Hepatocyte (in vitro differentiated cells): Measurements from ENCODE around the gene PYM1. TPM values are rescaled to one million over a fixed set of nuclear protein-coding genes. Genes with fewer than 3 reads are reported as not detected.
A peak's percentile ranks its signal among the peaks of the same experiment; 100 is the strongest.

Source experiments
- DNase-seq: peaks from one replicate; pipeline ENCODE4 v3.0.0-alpha.2; 2016; ENCODE audit warnings: low spot score
- H2AFZ ChIP-seq: fragments of 200-600 bp; sonication (generic); 2 replicates; pipeline ENCODE4 v1.6.0; 2016; ENCODE audit warnings: antibody characterized with exemption, mild to moderate bottlenecking
- H3K27ac ChIP-seq: fragments of 200-600 bp; sonication (generic); 2 replicates; pipeline ENCODE4 v1.5.1; 2016; ENCODE audit warnings: mild to moderate bottlenecking
- H3K27me3 ChIP-seq: fragments of 200-600 bp; sonication (generic); 2 replicates; pipeline ENCODE4 v1.6.1; 2016
- H3K36me3 ChIP-seq: fragments of 200-600 bp; sonication (generic); replicated peaks from 2 replicates; pipeline ENCODE4 v1.5.1; 2016; ENCODE audit warnings: low read depth; ENCODE audit not compliant: insufficient read depth
- H3K4me1 ChIP-seq: fragments of 200-600 bp; sonication (generic); 2 replicates; pipeline ENCODE4 v1.5.1; 2016; ENCODE audit warnings: mild to moderate bottlenecking, moderate library complexity; ENCODE audit not compliant: insufficient read depth
- H3K4me2 ChIP-seq: fragments of 200-600 bp; sonication (generic); 2 replicates; pipeline ENCODE4 v1.6.0; 2016
- H3K4me3 ChIP-seq: fragments of 200-600 bp; sonication (generic); 2 replicates; pipeline ENCODE4 v1.5.1; 2016; ENCODE audit warnings: mild to moderate bottlenecking
- H3K79me2 ChIP-seq: fragments of 200-600 bp; sonication (generic); 2 replicates; pipeline ENCODE4 v1.6.0; 2017; ENCODE audit warnings: mild to moderate bottlenecking
- H3K9me2 ChIP-seq: fragments of 200-600 bp; sonication (generic); replicated peaks from 2 replicates; pipeline ENCODE4 v1.6.0; 2017; ENCODE audit warnings: mild to moderate bottlenecking; ENCODE audit not compliant: insufficient read depth
- H3K9me3 ChIP-seq: fragments of 200-600 bp; sonication (generic); 2 replicates; pipeline ENCODE4 v1.5.1; 2016; ENCODE audit warnings: low read depth, mild to moderate bottlenecking
- H4K20me1 ChIP-seq: fragments of 200-600 bp; sonication (generic); 2 replicates; pipeline ENCODE4 v1.6.0; 2016; ENCODE audit warnings: mild to moderate bottlenecking; ENCODE audit not compliant: insufficient read depth, poor library complexity, severe bottlenecking
- EZH2 ChIP-seq: fragments of 200-600 bp; sonication (generic); IDR thresholded peaks from 2 replicates; pipeline ENCODE4 v1.6.1; 2016; ENCODE audit warnings: antibody characterized with exemption, mild to moderate bottlenecking, borderline replicate concordance
- EZH2phosphoT487 ChIP-seq: fragments of 200-600 bp; sonication (generic); IDR thresholded peaks from one replicate; pipeline ENCODE4 v1.6.1; 2018; ENCODE audit warnings: antibody characterized with exemption, mild to moderate bottlenecking, low read depth, moderate library complexity; ENCODE audit not compliant: unreplicated experiment, severe bottlenecking
- WGBS: methylation state at CpG from one replicate; pipeline ENCODE4 v1.1.6; 2016; ENCODE audit warnings: low lambda C conversion rate; ENCODE audit errors: missing lambda C conversion rate; 5-methylcytosine and 5-hydroxymethylcytosine counted together
- polyA plus RNA-seq: library from polyadenylated mRNA; unstranded; fragments of >200 nt; fragmentation: Nextera tagmentation; extraction: Ambion mirVana; gene quantifications from 2 replicates; pipeline ENCODE4 v1.2.1, GENCODE V29; 2016
- total RNA-seq: library from RNA; depleted of rRNA; stranded (reverse); fragments of >200 nt; gene quantifications from 2 replicates; pipeline ENCODE4 v1.2.3, GENCODE V29; 2014
- TF ChIP-seq, protein P1 (sequence below): fragments of 200-600 bp; sonication (generic); IDR thresholded peaks from 2 replicates; pipeline ENCODE4 v1.5.1; 2016; ENCODE audit warnings: antibody characterized with exemption, mild to moderate bottlenecking; ENCODE audit not compliant: poor library complexity

The PYM1 gene
- total and polyA plus RNA-seq, 2 experiments from 2014 or later: 44.5 to 51.1 TPM

DNA sequence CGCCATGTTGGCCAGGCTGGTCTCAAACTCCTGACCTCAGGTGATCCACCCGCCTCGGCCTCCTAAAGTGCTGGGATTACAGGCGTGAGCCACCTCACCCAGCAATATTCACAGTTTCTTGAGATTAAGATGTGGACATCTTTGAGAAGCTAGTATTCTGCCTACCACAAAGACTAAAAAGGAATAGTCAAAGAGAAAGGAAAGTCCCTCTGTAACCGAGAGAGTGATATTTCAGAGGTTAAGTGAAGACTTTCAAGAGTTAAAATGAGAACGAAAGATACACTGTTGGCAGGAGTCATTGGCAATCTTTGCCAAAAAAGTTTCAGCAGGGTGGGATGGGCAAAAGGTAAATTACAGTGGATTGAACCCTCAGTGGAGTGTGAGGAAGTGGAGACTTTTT is 18.9 kb upstream of the PYM1 start:
- Histone ChIP-seq H3K36me3 (no peaks in the 10 kb centered on the region), H3K4me2 (no peak overlapping the region), H3K9me2 (no peaks in the 10 kb centered on the region), H3K4me1 (no peaks in the 10 kb centered on the region), H3K27ac (no peak overlapping the region), H3K79me2 (no peaks in the 10 kb centered on the region), H4K20me1 (no peaks in the 10 kb centered on the region), H3K27me3 (no peaks in the 10 kb centered on the region), H3K4me3 (no peak overlapping the region), H3K9me3 (no peaks in the 10 kb centered on the region), H2AFZ (no peak overlapping the region)
- TF ChIP-seq EZH2 (no peak), EZH2phosphoT487 (no peak)
- TF ChIP-seq, protein P1, sequence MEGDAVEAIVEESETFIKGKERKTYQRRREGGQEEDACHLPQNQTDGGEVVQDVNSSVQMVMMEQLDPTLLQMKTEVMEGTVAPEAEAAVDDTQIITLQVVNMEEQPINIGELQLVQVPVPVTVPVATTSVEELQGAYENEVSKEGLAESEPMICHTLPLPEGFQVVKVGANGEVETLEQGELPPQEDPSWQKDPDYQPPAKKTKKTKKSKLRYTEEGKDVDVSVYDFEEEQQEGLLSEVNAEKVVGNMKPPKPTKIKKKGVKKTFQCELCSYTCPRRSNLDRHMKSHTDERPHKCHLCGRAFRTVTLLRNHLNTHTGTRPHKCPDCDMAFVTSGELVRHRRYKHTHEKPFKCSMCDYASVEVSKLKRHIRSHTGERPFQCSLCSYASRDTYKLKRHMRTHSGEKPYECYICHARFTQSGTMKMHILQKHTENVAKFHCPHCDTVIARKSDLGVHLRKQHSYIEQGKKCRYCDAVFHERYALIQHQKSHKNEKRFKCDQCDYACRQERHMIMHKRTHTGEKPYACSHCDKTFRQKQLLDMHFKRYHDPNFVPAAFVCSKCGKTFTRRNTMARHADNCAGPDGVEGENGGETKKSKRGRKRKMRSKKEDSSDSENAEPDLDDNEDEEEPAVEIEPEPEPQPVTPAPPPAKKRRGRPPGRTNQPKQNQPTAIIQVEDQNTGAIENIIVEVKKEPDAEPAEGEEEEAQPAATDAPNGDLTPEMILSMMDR: no peak
- DNase-seq: no peak
- 95% methylated on average over 6 of the region's 6 CpGs for WGBS

DNA sequence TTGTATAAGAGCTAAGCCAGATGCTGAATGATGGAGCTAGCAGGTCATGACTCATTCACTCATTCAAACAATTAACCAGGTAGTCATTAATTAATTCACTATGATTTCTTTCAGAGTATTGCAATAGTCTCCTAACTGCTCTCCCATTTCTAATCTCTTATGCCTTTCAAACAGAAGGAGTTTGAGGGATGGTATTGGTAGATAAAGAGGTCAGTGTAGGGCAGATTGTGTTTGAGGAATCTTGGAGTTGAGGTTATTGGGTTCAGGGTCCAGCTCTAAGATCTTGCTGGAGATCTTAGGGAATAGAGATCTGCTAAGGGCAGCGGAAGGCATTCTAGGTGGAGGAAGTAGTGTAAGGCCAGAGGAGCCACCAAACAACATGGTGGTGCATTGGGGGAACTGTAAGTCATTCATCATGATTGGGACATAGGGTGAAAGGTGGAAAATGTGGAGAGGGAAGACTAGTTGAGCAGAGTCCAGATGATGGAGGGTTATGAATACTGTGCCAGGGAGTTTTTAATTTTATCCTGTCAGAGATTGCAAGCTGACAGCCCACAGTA is 15.0 kb upstream of the PYM1 start:
- H4K20me1 ChIP-seq: no peaks in the 10 kb centered on the region
- no peaks in the 10 kb centered on the region for H3K36me3 ChIP-seq
- no peaks in the 10 kb centered on the region for H3K9me2 ChIP-seq
- H3K27ac ChIP-seq: no peak overlapping the region
- DNase-seq: no peak
- H3K79me2 ChIP-seq: no peaks in the 10 kb centered on the region
- TF ChIP-seq, protein P1: no peak
- TF ChIP-seq EZH2phosphoT487 (no peak), EZH2 (no peak)
- no peak overlapping the region for H2AFZ ChIP-seq
- 84% methylated on average over 1 of the region's 1 CpG for WGBS
- no peaks in the 10 kb centered on the region for H3K4me1 ChIP-seq
- H3K4me3 ChIP-seq: no peak overlapping the region
- H3K9me3 ChIP-seq: no peaks in the 10 kb centered on the region
- no peak overlapping the region for H3K4me2 ChIP-seq
- H3K27me3 ChIP-seq: no peaks in the 10 kb centered on the region

DNA sequence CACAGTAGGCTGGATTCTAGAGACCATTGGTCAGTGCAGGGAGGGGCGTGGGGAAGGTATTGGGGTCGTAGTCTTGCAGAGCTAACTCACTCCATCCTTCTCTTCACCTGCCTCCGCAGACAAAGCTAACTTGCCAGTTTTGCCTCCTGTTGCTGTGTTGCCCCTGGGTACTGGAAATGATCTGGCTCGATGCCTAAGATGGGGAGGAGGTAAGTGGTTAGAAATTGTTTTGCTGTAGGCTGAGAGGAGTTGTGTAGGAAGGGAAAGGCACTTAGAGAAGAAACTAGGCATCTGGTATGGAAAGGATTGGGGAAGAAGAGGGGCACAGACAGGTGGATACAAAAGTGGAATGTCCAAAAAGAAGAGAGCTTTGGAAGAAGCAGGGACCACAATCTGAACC is 14.4 kb upstream of the PYM1 start:
- Histone ChIP-seq H3K27me3 (no peaks in the 10 kb centered on the region), H3K4me1 (no peaks in the 10 kb centered on the region), H3K9me3 (no peaks in the 10 kb centered on the region), H3K79me2 (no peaks in the 10 kb centered on the region), H3K9me2 (no peaks in the 10 kb centered on the region), H3K4me2 (no peak overlapping the region), H3K27ac (no peak overlapping the region), H3K4me3 (no peak overlapping the region), H4K20me1 (no peaks in the 10 kb centered on the region), H3K36me3 (no peaks in the 10 kb centered on the region), H2AFZ (no peak overlapping the region)
- 86% methylated on average over 4 of the region's 4 CpGs for WGBS
- TF ChIP-seq, protein P1: no peak
- TF ChIP-seq EZH2phosphoT487 (no peak), EZH2 (no peak)
- DNase-seq: no peak

DNA sequence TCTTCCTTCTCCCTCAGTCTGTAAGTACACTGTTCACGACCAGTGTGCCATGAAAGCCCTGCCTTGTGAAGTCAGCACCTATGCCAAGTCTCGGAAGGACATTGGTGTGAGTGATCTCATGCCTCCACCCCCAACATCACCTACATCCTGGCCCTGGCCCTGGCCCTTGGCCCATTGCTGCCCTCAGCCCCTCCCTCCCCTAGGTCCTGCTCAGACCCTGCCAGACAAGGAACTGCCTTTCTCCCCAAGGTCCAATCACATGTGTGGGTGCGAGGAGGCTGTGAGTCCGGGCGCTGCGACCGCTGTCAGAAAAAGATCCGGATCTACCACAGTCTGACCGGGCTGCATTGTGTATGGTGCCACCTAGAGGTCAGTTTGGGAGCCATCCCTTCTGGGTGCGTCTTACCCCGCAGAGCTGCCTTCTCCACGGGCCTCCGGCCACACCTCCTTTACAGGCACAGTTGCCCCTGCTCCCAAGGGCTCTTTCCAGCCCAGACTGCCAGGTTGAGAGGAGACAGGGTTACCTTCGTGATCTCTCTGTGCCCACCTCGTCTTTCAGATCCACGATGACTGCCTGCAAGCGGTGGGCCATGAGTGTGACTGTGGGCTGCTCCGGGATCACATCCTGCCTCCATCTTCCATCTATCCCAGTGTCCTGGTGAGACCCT is 12.5 kb upstream of the PYM1 start:
- Histone ChIP-seq H3K79me2 (no peaks in the 10 kb centered on the region), H3K4me1 (no peaks in the 10 kb centered on the region), H3K9me2 (no peaks in the 10 kb centered on the region), H3K9me3 (no peaks in the 10 kb centered on the region), H3K4me2 (peak overlapping the region; percentile 66), H3K36me3 (no peaks in the 10 kb centered on the region), H2AFZ (peak overlapping the region; percentile 73), H3K27me3 (no peaks in the 10 kb centered on the region), H3K4me3 (no peak overlapping the region), H4K20me1 (no peaks in the 10 kb centered on the region), H3K27ac (no peak overlapping the region)
- WGBS: 19% methylated on average over 18 of the region's 18 CpGs
- DNase-seq: peak; percentile 91
- no peak for TF ChIP-seq EZH2phosphoT487
- TF ChIP-seq, protein P1: peak; percentile 91
